Measurements from ENCODE around the gene GDAP2.

GDAP2 gene

GRCh38 chr1:117821382-117821755, 108.1 kb downstream of the GDAP2 start:
- Mint-ChIP-seq H3K27ac (no peak overlapping the region), H3K27me3 (no peaks in the 10 kb centered on the region), H3K9me3 (peaks cover 19% of the 10 kb centered on the region), H3K36me3 (ENCODE audit: low read depth) (no peaks in the 10 kb centered on the region), H3K4me1 (ENCODE audit: low read depth) (no peaks in the 10 kb centered on the region), H3K4me3 (no peak overlapping the region)
- intact Hi-C loops (cut with micrococcal nuclease), result no loop called here

DNA sequence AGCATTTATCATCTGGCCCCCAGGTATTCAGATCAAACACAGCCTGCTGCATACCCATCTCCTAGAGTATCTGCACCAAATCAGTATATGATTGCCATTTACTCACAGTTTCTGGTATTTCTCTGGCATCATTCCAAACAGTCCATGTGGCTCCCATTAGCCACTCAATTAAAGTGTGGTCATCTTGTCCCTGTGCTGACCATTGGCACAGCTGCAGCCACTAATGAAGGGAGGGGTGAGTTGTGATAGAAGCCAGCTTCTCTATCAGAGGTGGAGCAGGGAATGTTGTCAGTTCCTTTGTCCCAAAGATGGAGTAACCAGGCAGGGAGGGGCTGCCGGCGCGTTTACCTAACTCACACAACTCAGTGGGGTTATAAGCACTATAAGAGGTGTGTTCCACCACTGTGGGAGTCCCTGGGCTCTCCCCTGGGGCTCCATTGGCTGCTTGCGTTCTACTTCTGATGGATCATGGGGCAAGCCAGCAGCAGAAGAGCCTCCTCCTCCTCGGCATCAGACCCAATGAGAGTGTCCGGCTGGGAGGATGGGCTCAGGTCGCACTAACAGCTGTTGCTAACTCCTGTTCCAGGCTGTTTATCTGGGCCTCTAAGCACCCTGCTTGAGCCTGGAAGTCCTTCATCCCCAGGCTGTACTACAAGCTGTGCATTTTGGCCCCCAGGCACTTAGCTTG, 108.6 kb downstream of the GDAP2 start:
- peaks cover 19% of the 10 kb centered on the region for H3K9me3 Mint-ChIP-seq
- intact Hi-C loops (cut with micrococcal nuclease), result no loop called here
- H3K27ac Mint-ChIP-seq, result no peak overlapping the region

GRCh38 chr1:117820096-117820495, 109.3 kb downstream of the GDAP2 start:
- intact Hi-C loops (cut with micrococcal nuclease), result no loop called here
- Mint-ChIP-seq H3K4me1 (ENCODE audit: low read depth) (no peaks in the 10 kb centered on the region), H3K4me3 (no peak overlapping the region), H3K27me3 (no peaks in the 10 kb centered on the region), H3K36me3 (ENCODE audit: low read depth) (no peaks in the 10 kb centered on the region), H3K9me3 (peaks cover 19% of the 10 kb centered on the region), H3K27ac (no peak overlapping the region)

More for the DNA sequence above, 108.6 kb downstream of the GDAP2 start:
- H3K4me3 Mint-ChIP-seq, result no peak overlapping the region
- no peaks in the 10 kb centered on the region for H3K27me3 Mint-ChIP-seq
- H3K4me1 Mint-ChIP-seq (ENCODE audit: low read depth), result no peaks in the 10 kb centered on the region
- H3K36me3 Mint-ChIP-seq (ENCODE audit: low read depth), result no peaks in the 10 kb centered on the region

DNA sequence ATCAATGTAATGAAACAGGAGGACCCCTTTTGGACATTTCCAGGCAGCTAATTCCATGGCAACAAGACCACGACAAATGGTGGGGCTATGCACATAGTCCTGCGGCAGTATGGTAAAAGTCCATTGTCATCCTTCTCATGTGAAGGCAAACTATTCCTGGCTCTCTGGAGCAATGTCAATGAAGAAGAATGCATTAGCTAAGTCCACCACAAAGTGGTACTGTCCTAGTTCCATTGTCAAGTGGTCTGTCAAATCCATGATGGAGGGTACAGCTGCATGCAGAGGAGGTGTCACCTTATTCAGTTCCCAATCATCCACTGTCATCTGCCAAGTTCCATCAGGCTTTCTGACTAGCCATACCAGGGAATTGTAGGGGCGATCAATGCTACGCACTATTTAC, 110.1 kb downstream of the GDAP2 start:
- no peaks in the 10 kb centered on the region for H3K27me3 Mint-ChIP-seq

GRCh38 chr1:117818456-117818855, 111.0 kb downstream of the GDAP2 start:
- no peaks in the 10 kb centered on the region for H3K4me1 Mint-ChIP-seq (ENCODE audit: low read depth)
- H3K9me3 Mint-ChIP-seq, result peaks cover 19% of the 10 kb centered on the region
- H3K36me3 Mint-ChIP-seq (ENCODE audit: low read depth), result no peaks in the 10 kb centered on the region
- intact Hi-C loops (cut with micrococcal nuclease), result no loop called here
- no peaks in the 10 kb centered on the region for H3K27me3 Mint-ChIP-seq
- H3K27ac Mint-ChIP-seq, result no peak overlapping the region
- H3K4me3 Mint-ChIP-seq, result no peak overlapping the region

More for the DNA sequence above, 110.1 kb downstream of the GDAP2 start:
- Mint-ChIP-seq H3K27ac (no peak overlapping the region), H3K4me1 (ENCODE audit: low read depth) (no peaks in the 10 kb centered on the region), H3K36me3 (ENCODE audit: low read depth) (no peaks in the 10 kb centered on the region), H3K9me3 (peaks cover 19% of the 10 kb centered on the region), H3K4me3 (no peak overlapping the region)
- intact Hi-C loops (cut with micrococcal nuclease), result no loop called here

- intact Hi-C loops (cut with micrococcal nuclease), result no loop called here
- H3K36me3 Mint-ChIP-seq (ENCODE audit: low read depth), result no peaks in the 10 kb centered on the region
- peaks cover 2% of the 10 kb centered on the region for H3K27me3 Mint-ChIP-seq
- H3K4me1 Mint-ChIP-seq (ENCODE audit: low read depth), result no peaks in the 10 kb centered on the region
- H3K27ac Mint-ChIP-seq, result no peak overlapping the region
- H3K4me3 Mint-ChIP-seq, result no peak overlapping the region
- peaks cover 19% of the 10 kb centered on the region for H3K9me3 Mint-ChIP-seq
Measured at GRCh38 chr1:117817629-117818028, 111.8 kb downstream of the GDAP2 start.

- H3K4me1 Mint-ChIP-seq (ENCODE audit: low read depth), result no peaks in the 10 kb centered on the region
- peaks cover 19% of the 10 kb centered on the region for H3K9me3 Mint-ChIP-seq
- H3K27ac Mint-ChIP-seq, result no peak overlapping the region
- intact Hi-C loops (cut with micrococcal nuclease), result no loop called here
- no peak overlapping the region for H3K4me3 Mint-ChIP-seq
- no peaks in the 10 kb centered on the region for H3K36me3 Mint-ChIP-seq (ENCODE audit: low read depth)
- H3K27me3 Mint-ChIP-seq, result peaks cover 2% of the 10 kb centered on the region
Measured at GRCh38 chr1:117815926-117816325, 113.5 kb downstream of the GDAP2 start.

GRCh38 chr1:117814856-117815797, 114.3 kb downstream of the GDAP2 start:
- H3K27me3 Mint-ChIP-seq, result peaks cover 2% of the 10 kb centered on the region

More at GRCh38 chr1:117814856-117815797, 114.3 kb downstream of the GDAP2 start:
- Mint-ChIP-seq H3K36me3 (ENCODE audit: low read depth) (no peaks in the 10 kb centered on the region), H3K4me1 (ENCODE audit: low read depth) (no peaks in the 10 kb centered on the region), H3K9me3 (peaks cover 19% of the 10 kb centered on the region), H3K4me3 (no peak overlapping the region), H3K27ac (no peak overlapping the region)
- intact Hi-C loops (cut with micrococcal nuclease), result no loop called here

Data from dendritic cell treated with granulocyte-macrophage colony-stimulating factor and Interleukin-4, amounts not matched to agents 40 ng/mL and 50 ng/mL, for 4 days (primary cell).